Breast epithelium (tissue), 3 donors: ENCODE results near the gene SYT2.

Experiments
- POLR2A ChIP-seq: fragments of 450-650 bp; IDR thresholded peaks from one replicate; pipeline ENCODE4 v1.6.1; 2016; ENCODE audit warnings: antibody characterized with exemption, mild to moderate bottlenecking, moderate library complexity
- POLR2AphosphoS5 ChIP-seq, 3 donors: sonication (generic); formaldehyde crosslinking; IDR thresholded peaks; one replicate each; pipeline ENCODE4 v1.6.1; 2017; ENCODE audit warnings: antibody characterized with exemption in 3 of 3
- TF ChIP-seq, protein P1 (sequence below), 3 donors: fragments of 450-650 bp; IDR thresholded peaks; one replicate each; pipeline ENCODE4 v1.5.1; 2016 to 2017; ENCODE audit warnings: antibody characterized with exemption in 3 of 3, mild to moderate bottlenecking in 3 of 3, moderate library complexity in 3 of 3

DNA sequence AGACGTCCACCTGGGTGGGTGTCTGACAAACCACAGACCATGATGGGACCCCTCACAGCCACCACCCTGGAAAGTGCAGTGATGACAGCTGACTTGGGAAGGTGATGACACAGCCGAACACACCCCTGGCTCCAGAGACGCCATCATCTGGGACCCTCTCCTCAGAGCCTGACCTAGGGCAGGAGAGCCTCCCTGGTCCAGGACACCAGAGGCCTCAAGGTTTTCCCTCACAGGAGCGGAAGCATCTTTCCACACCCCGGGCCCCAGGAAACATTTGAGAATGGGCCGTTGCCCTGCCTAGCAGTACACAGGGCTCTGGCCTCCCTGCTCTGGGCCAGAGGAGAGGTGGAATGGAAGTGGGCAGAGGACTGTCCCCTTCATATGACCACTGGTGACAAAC lies 79.7 kb downstream of the SYT2 start:
- TF ChIP-seq, protein P1, sequence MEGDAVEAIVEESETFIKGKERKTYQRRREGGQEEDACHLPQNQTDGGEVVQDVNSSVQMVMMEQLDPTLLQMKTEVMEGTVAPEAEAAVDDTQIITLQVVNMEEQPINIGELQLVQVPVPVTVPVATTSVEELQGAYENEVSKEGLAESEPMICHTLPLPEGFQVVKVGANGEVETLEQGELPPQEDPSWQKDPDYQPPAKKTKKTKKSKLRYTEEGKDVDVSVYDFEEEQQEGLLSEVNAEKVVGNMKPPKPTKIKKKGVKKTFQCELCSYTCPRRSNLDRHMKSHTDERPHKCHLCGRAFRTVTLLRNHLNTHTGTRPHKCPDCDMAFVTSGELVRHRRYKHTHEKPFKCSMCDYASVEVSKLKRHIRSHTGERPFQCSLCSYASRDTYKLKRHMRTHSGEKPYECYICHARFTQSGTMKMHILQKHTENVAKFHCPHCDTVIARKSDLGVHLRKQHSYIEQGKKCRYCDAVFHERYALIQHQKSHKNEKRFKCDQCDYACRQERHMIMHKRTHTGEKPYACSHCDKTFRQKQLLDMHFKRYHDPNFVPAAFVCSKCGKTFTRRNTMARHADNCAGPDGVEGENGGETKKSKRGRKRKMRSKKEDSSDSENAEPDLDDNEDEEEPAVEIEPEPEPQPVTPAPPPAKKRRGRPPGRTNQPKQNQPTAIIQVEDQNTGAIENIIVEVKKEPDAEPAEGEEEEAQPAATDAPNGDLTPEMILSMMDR (IDR thresholded peaks at IDR 0.05), result no peak
- TF ChIP-seq POLR2AphosphoS5 (IDR thresholded peaks at IDR 0.05) (no peak), POLR2A (no peak)
